ENCODE measurements around the gene ALOXE3. TPM values are rescaled to one million over a fixed set of nuclear protein-coding genes. Genes with fewer than 3 reads are reported as not detected.

ALOXE3 gene
- total RNA-seq, 1 experiment from 2014 or later, result 0.13 TPM

- WGBS (ENCODE audit: extremely low coverage, insufficient read length, low lambda C conversion rate), result no CpG with 5 or more reads among the region's 29 CpGs
- Mint-ChIP-seq H3K36me3 (ENCODE audit: insufficient read depth in 1 of 3, low read depth in 3 of 3) (no peaks in the 10 kb centered on the region; a peak in 2 of 7 replicates), H3K4me3 (peak within 1 kb of the TSS; percentile 91 to 93), H3K4me1 (peaks cover 42 to 43% of the 10 kb centered on the region in 2 experiments), H3K9me3 (peaks cover 4 to 12% of the 10 kb centered on the region in 2 experiments; a peak in 4 of 5 replicates), H3K27ac (no peak within 1 kb of the TSS), H3K27me3 (ENCODE audit: low read depth) (peaks cover 83% of the 10 kb centered on the region)
- Histone ChIP-seq H4K91ac (ENCODE audit: insufficient read length, low read depth, low read length) (no peak within 1 kb of the TSS), H4K5ac (ENCODE audit: insufficient read length, low read depth, low read length) (no peak within 1 kb of the TSS), H3K79me1 (ENCODE audit: insufficient read depth, low read depth, low read length, poor library complexity, severe bottlenecking) (no peaks in the 10 kb centered on the region), H2BK15ac (ENCODE audit: low read depth, low read length) (no peak within 1 kb of the TSS), H3K4me2 (ENCODE audit: insufficient read depth, insufficient read length, low read length) (peak within 1 kb of the TSS; percentile 66), H3K9ac (ENCODE audit: extremely low read depth, insufficient read length, low read length) (no peak within 1 kb of the TSS), H3K27me3 (ENCODE audit: insufficient read depth, low read length) (peaks cover 34% of the 10 kb centered on the region), H3K4ac (ENCODE audit: low read depth, low read length) (no peak within 1 kb of the TSS), H3T11ph (ENCODE audit: low read length) (no peak within 1 kb of the TSS), H3K56ac (ENCODE audit: insufficient read length, low read depth, low read length) (no peak within 1 kb of the TSS), H2AFZ (ENCODE audit: low read length) (no peak within 1 kb of the TSS), H3K14ac (ENCODE audit: insufficient read depth, low read length) (no peak within 1 kb of the TSS; the same call in 1 of the 2 replicates), H4K8ac (replicated peaks; ENCODE audit: insufficient read length, low read depth, low read length) (no peak within 1 kb of the TSS), H3K23me2 (ENCODE audit: insufficient read length, low read depth, low read length, poor library complexity, severe bottlenecking) (peaks cover 46% of the 10 kb centered on the region), H3K9me3 (ENCODE audit: control insufficient read depth, low read depth, low read length) (no peaks in the 10 kb centered on the region), H3K23ac (ENCODE audit: insufficient read length, low read depth, low read length) (no peak within 1 kb of the TSS), H3K79me2 (ENCODE audit: insufficient read depth, low read length) (no peaks in the 10 kb centered on the region), H4K20me1 (ENCODE audit: control insufficient read depth, insufficient read depth, insufficient read length) (no peaks in the 10 kb centered on the region), H2BK20ac (ENCODE audit: low read depth, low read length, poor library complexity, severe bottlenecking) (no peak within 1 kb of the TSS), H2BK120ac (ENCODE audit: low read depth, low read length, poor library complexity, severe bottlenecking) (no peak within 1 kb of the TSS), H2BK12ac (ENCODE audit: insufficient read length, low read depth, low read length) (no peak within 1 kb of the TSS), H3K18ac (ENCODE audit: insufficient read length, low read depth, low read length) (no peak within 1 kb of the TSS), H2AK5ac (ENCODE audit: insufficient read length, low read length) (no peak within 1 kb of the TSS), H2BK5ac (ENCODE audit: insufficient read length, low read length) (no peak within 1 kb of the TSS), H3K27ac (ENCODE audit: insufficient read length, low read depth, low read length) (no peak within 1 kb of the TSS), H3K4me1 (ENCODE audit: insufficient read depth, low read length) (no peaks in the 10 kb centered on the region; the same call in 1 of the 2 replicates)
- DNase-seq, result peak; percentile 86
- TF ChIP-seq CTCF (conservative IDR thresholded peaks at IDR 0.05), result no peak
These were observed 5.5 kb upstream of the ALOXE3 start, which contains the start of gene HES7 for GRCh38 chr17:8123695-8124349. HES7 (minus strand) TSS chr17:8124106; CDS start chr17:8124084, 22 bp downstream.

All from H9 (cell line).